ENCODE data around the gene CAMSAP2.

CAMSAP2 gene

DNA sequence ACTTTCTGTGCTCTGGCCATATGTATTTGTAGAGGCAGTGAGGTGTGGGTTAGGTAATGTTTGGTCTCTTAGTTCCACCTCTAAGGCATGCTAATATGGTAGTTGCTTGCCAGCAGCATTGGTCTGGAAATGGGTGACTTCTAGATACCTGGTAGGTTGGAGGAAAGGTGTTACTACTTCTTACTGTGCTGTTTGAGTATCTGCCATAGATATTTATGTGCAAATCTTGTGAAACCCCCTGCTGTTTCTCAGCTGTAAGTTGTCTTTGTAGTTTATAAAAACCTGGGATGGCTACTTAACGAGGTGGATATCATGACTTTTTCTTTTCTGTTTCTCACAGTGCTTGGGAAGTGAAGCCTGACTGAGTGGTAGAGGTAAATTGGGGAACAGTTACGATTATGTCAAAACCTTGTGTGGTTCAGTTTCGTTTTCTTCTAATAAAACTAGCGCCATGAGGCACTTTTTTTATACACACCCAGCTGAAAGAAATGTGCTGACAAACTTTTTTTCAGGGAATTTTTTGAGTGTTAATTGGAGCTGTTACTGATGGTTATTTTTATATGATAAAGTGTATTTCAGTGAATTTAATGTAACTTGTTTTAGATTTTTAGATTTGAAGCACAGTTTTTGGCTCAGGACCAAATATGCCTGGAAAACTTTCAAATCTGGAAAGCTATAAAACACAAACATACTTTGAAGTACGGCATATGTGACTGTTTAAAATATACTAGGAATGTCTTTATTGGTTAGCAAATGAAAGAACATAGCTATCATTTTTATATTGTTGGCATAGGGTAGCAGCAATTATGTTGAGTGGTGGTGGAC, 42.1 kb downstream of the CAMSAP2 start:
- TF ChIP-seq ZNF423 (tag by site-specific recombination; IDR thresholded peaks at IDR 0.05): no peak
- TF ChIP-seq ZNF600 (tag by site-specific recombination; IDR thresholded peaks at IDR 0.05): 0 out of 2 replicates have a peak, but pooled peaks have one; percentile 17
- TF ChIP-seq ZNF701 (tag by site-specific recombination; IDR thresholded peaks at IDR 0.05): no peak
- TF ChIP-seq, protein P1, sequence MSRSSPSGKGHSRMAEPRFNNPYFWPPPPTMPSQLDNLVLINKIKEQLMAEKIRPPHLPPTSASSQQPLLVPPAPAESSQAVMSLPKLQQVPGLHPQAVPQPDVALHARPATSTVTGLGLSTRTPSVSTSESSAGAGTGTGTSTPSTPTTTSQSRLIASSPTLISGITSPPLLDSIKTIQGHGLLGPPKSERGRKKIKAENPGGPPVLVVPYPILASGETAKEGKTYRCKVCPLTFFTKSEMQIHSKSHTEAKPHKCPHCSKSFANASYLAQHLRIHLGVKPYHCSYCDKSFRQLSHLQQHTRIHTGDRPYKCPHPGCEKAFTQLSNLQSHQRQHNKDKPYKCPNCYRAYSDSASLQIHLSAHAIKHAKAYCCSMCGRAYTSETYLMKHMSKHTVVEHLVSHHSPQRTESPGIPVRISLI (tag by site-specific recombination; IDR thresholded peaks at IDR 0.05): 0 out of 2 replicates have a peak, but pooled peaks have one; percentile 21
- TF ChIP-seq, protein P2, sequence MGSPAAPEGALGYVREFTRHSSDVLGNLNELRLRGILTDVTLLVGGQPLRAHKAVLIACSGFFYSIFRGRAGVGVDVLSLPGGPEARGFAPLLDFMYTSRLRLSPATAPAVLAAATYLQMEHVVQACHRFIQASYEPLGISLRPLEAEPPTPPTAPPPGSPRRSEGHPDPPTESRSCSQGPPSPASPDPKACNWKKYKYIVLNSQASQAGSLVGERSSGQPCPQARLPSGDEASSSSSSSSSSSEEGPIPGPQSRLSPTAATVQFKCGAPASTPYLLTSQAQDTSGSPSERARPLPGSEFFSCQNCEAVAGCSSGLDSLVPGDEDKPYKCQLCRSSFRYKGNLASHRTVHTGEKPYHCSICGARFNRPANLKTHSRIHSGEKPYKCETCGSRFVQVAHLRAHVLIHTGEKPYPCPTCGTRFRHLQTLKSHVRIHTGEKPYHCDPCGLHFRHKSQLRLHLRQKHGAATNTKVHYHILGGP (tag by site-specific recombination; IDR thresholded peaks at IDR 0.05): no peak
- TF ChIP-seq, protein P3, sequence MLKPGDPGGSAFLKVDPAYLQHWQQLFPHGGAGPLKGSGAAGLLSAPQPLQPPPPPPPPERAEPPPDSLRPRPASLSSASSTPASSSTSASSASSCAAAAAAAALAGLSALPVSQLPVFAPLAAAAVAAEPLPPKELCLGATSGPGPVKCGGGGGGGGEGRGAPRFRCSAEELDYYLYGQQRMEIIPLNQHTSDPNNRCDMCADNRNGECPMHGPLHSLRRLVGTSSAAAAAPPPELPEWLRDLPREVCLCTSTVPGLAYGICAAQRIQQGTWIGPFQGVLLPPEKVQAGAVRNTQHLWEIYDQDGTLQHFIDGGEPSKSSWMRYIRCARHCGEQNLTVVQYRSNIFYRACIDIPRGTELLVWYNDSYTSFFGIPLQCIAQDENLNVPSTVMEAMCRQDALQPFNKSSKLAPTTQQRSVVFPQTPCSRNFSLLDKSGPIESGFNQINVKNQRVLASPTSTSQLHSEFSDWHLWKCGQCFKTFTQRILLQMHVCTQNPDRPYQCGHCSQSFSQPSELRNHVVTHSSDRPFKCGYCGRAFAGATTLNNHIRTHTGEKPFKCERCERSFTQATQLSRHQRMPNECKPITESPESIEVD (tag by site-specific recombination; IDR thresholded peaks at IDR 0.05): peak; percentile 71
- no peak for TF ChIP-seq PRDM1 (tag by site-specific recombination; IDR thresholded peaks at IDR 0.05)
- TF ChIP-seq, protein P4, sequence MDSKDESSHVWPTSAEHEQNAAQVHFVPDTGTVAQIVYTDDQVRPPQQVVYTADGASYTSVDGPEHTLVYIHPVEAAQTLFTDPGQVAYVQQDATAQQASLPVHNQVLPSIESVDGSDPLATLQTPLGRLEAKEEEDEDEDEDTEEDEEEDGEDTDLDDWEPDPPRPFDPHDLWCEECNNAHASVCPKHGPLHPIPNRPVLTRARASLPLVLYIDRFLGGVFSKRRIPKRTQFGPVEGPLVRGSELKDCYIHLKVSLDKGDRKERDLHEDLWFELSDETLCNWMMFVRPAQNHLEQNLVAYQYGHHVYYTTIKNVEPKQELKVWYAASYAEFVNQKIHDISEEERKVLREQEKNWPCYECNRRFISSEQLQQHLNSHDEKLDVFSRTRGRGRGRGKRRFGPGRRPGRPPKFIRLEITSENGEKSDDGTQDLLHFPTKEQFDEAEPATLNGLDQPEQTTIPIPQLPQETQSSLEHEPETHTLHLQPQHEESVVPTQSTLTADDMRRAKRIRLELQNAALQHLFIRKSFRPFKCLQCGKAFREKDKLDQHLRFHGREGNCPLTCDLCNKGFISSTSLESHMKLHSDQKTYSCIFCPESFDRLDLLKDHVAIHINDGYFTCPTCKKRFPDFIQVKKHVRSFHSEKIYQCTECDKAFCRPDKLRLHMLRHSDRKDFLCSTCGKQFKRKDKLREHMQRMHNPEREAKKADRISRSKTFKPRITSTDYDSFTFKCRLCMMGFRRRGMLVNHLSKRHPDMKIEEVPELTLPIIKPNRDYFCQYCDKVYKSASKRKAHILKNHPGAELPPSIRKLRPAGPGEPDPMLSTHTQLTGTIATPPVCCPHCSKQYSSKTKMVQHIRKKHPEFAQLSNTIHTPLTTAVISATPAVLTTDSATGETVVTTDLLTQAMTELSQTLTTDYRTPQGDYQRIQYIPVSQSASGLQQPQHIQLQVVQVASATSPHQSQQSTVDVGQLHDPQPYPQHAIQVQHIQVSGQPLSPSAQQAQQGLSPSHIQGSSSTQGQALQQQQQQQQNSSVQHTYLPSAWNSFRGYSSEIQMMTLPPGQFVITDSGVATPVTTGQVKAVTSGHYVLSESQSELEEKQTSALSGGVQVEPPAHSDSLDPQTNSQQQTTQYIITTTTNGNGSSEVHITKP (tag by site-specific recombination; IDR thresholded peaks at IDR 0.05): peak; percentile 62
- 0 out of 2 replicates have a peak, but pooled peaks have one; percentile 9 for TF ChIP-seq FEZF1 (tag by site-specific recombination; IDR thresholded peaks at IDR 0.05)
- CTCF ChIA-PET: interaction anchor here (0.6 to 0.9 kb wide), 3 partner anchors 42 to 156 kb away, joined by 3 to 9 read pairs (median 3); partner anchors contain the start of gene CAMSAP2
- Histone ChIP-seq H3K4me3 (ENCODE audit: low read depth, low read length) (no peak overlapping the region), H3K27ac (ENCODE audit: extremely low read depth, low read depth, low read length) (no peak overlapping the region), H3K9me3 (ENCODE audit: control insufficient read depth, insufficient read depth, low read depth, low read length) (no peaks in the 10 kb centered on the region), H3K4me1 (ENCODE audit: control insufficient read depth, insufficient read depth, low read length) (0 out of 2 replicates have a peak, but pooled peaks cover 7% of the 10 kb centered on the region), H3K36me3 (ENCODE audit: control insufficient read depth in 2 of 2, insufficient read depth in 1 of 2, low read length in 2 of 2) (peaks cover 10 to 19% of the 10 kb centered on the region in 2 experiments; a peak in 2 of 3 replicates)
- POLR2A ChIA-PET: no interaction called here

DNA sequence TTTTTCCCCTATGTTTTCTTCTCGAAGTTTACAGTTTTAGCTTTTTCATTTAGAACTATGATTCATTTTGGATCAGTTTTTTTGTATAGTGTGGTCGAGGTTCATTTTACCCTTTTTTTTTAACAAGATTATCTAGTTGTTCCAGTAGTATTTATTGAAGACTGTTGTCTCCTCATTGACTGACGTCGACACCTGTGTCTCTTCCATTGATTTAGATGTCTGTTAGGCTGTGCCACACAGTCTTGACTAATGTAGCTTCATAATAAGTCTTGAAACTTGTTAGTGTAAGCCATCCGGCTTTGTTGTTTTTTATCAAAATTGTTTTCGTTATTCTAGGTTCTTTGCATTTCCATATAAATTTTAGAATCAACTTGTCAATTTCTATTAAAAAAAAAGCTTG, 45.2 kb downstream of the CAMSAP2 start:
- POLR2A ChIA-PET: no interaction called here
- Histone ChIP-seq H3K4me1 (ENCODE audit: control insufficient read depth, insufficient read depth, low read length) (0 out of 2 replicates have a peak, but pooled peaks cover 7% of the 10 kb centered on the region), H3K9me3 (ENCODE audit: control insufficient read depth, insufficient read depth, low read depth, low read length) (no peaks in the 10 kb centered on the region), H3K27ac (ENCODE audit: extremely low read depth, low read depth, low read length) (no peak overlapping the region), H3K36me3 (ENCODE audit: control insufficient read depth in 2 of 2, insufficient read depth in 1 of 2, low read length in 2 of 2) (peaks cover 10 to 19% of the 10 kb centered on the region in 2 experiments; a peak in 2 of 3 replicates), H3K4me3 (ENCODE audit: low read depth, low read length) (no peak overlapping the region)
- CTCF ChIA-PET: interaction anchor here (1.1 kb wide), 1 partner anchor 19 kb away, joined by 4 read pairs; no protein-coding TSS in a partner anchor
- TF ChIP-seq ZNF274 (IDR thresholded peaks at IDR 0.05; ENCODE audit: low read length) (no peak), ZNF274 (tag by site-specific recombination; IDR thresholded peaks at IDR 0.05; ENCODE audit: borderline replicate concordance) (no peak), ZSCAN30 (tag by site-specific recombination; IDR thresholded peaks at IDR 0.05) (no peak), ZNF510 (tag by site-specific recombination; IDR thresholded peaks at IDR 0.05; ENCODE audit: insufficient replicate concordance) (no peak), ZNF416 (tag by site-specific recombination; IDR thresholded peaks at IDR 0.05) (no peak), ZNF433 (tag by site-specific recombination; IDR thresholded peaks at IDR 0.05; ENCODE audit: low read depth) (no peak)
- TF ChIP-seq, protein P5, sequence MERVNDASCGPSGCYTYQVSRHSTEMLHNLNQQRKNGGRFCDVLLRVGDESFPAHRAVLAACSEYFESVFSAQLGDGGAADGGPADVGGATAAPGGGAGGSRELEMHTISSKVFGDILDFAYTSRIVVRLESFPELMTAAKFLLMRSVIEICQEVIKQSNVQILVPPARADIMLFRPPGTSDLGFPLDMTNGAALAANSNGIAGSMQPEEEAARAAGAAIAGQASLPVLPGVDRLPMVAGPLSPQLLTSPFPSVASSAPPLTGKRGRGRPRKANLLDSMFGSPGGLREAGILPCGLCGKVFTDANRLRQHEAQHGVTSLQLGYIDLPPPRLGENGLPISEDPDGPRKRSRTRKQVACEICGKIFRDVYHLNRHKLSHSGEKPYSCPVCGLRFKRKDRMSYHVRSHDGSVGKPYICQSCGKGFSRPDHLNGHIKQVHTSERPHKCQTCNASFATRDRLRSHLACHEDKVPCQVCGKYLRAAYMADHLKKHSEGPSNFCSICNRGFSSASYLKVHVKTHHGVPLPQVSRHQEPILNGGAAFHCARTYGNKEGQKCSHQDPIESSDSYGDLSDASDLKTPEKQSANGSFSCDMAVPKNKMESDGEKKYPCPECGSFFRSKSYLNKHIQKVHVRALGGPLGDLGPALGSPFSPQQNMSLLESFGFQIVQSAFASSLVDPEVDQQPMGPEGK (tag by site-specific recombination; IDR thresholded peaks at IDR 0.05): no peak
- TF ChIP-seq, protein P6, sequence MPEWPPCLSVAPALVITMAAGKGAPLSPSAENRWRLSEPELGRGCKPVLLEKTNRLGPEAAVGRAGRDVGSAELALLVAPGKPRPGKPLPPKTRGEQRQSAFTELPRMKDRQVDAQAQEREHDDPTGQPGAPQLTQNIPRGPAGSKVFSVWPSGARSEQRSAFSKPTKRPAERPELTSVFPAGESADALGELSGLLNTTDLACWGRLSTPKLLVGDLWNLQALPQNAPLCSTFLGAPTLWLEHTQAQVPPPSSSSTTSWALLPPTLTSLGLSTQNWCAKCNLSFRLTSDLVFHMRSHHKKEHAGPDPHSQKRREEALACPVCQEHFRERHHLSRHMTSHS (tag by site-specific recombination; IDR thresholded peaks at IDR 0.05): no peak
